A549 (cell line): ENCODE data around the gene UNC13C. TPM values are rescaled to one million over a fixed set of nuclear protein-coding genes. Genes with fewer than 3 reads are reported as not detected.

ENCODE experiments used
- ATAC-seq, 2 experiments: fragments of 200-7000 bp in 1 of 2; fragments of >200 bp in 1 of 2; cut with Nextera tagmentation in 1 of 2; cut with Tn5 transposase in 1 of 2; 3 replicates each; pipeline versions ENCODE4 v1.8.0 to v1.9.1; 2018 to 2020; ENCODE audit warnings: mild to moderate bottlenecking in 1 of 2, moderate library complexity in 1 of 2
- CTCF ChIA-PET: fragments of 300-600 bp; sonication (Branson Sonifier 250); formaldehyde crosslinking; extraction: SDS; loops from one replicate; lab custom pipeline; 2021; ENCODE audit warnings: antibody characterized with exemption, inconsistent platforms; lab: Yijun Ruan, JAX
- POLR2A ChIA-PET: fragments of 350-600 bp; formaldehyde crosslinking; extraction: SDS; loops from one replicate; lab custom pipeline; 2021; ENCODE audit warnings: antibody characterized with exemption, inconsistent platforms; lab: Yijun Ruan, JAX
- DNase-seq, 2 experiments: peaks; one replicate each; pipeline versions ENCODE4 v3.0.0 to v3.0.0-alpha.2; 2011 to 2016; ENCODE audit warnings: low read depth in 1 of 2, low spot score in 1 of 2
- FAIRE-seq: peaks from 2 replicates; lab custom pipeline; 2011; peaks lifted over from hg19 to GRCh38; lab: Jason Lieb, UNC
- H3K27ac ChIP-seq, 2 experiments: fragments of >200 bp; sonication (Bioruptor Twin); formaldehyde crosslinking; 3 replicates each; pipeline ENCODE4 v1.5.1; 2016 to 2017
- H3K4me1 ChIP-seq: fragments of >200 bp; sonication (Bioruptor Twin); formaldehyde crosslinking; 3 replicates; pipeline ENCODE4 v1.6.1; 2016
- H3K4me2 ChIP-seq: fragments of >200 bp; sonication (Bioruptor Twin); formaldehyde crosslinking; 3 replicates; pipeline ENCODE4 v1.6.1; 2016
- H3K4me3 ChIP-seq: fragments of >200 bp; sonication (Bioruptor Twin); formaldehyde crosslinking; 3 replicates; pipeline ENCODE4 v1.5.1; 2016
- H3K9me3 ChIP-seq: fragments of >200 bp; sonication (Bioruptor Twin); formaldehyde crosslinking; 3 replicates; pipeline ENCODE4 v1.6.1; 2016
- CBX8 ChIP-seq: fragments of 200-600 bp; sonication (generic); IDR thresholded peaks from 2 replicates; pipeline ENCODE4 v1.6.1; 2016
- CHD2 ChIP-seq: fragments of 150-350 bp; IDR thresholded peaks from 2 replicates; pipeline ENCODE4 v1.6.1; 2014; ENCODE audit warnings: low read length; ENCODE audit not compliant: partially characterized antibody
- CHD4 ChIP-seq: fragments of 200-600 bp; sonication (generic); IDR thresholded peaks from 2 replicates; pipeline ENCODE4 v1.6.1; 2016; ENCODE audit warnings: antibody characterized with exemption, mild to moderate bottlenecking, borderline replicate concordance
- FOSB ChIP-seq: fragments of 250-450 bp; sonication (Bioruptor Pico); IDR thresholded peaks from 2 replicates; pipeline ENCODE4 v1.5.0; 2020; ENCODE audit warnings: mild to moderate bottlenecking, moderate library complexity
- FOXS1 ChIP-seq: fragments of 250-450 bp; sonication (Bioruptor Pico); IDR thresholded peaks from 2 replicates; pipeline ENCODE4 v1.5.0; 2020; ENCODE audit warnings: mild to moderate bottlenecking, moderate library complexity
- GATA3 ChIP-seq: IDR thresholded peaks from 2 replicates; pipeline ENCODE4 v1.6.1; 2012; ENCODE audit warnings: borderline replicate concordance
- HOXA7 ChIP-seq: fragments of 250-450 bp; sonication (Bioruptor Pico); IDR thresholded peaks from 2 replicates; pipeline ENCODE4 v1.5.0; 2020; ENCODE audit warnings: mild to moderate bottlenecking, moderate library complexity
- HOXB13 ChIP-seq: fragments of 250-450 bp; sonication (Bioruptor Pico); IDR thresholded peaks from 2 replicates; pipeline ENCODE4 v1.5.0; 2020; ENCODE audit warnings: low read depth, mild to moderate bottlenecking, moderate library complexity
- HOXB5 ChIP-seq: fragments of 250-450 bp; sonication (Bioruptor Pico); IDR thresholded peaks from 2 replicates; pipeline ENCODE4 v1.5.0; 2020; ENCODE audit warnings: mild to moderate bottlenecking, moderate library complexity
- JUNB ChIP-seq: fragments of >200 bp; sonication (Bioruptor Twin); formaldehyde crosslinking; IDR thresholded peaks from 2 replicates; pipeline ENCODE4 v1.6.1; 2016
- KDM5A ChIP-seq: fragments of 200-600 bp; sonication (generic); IDR thresholded peaks from 2 replicates; pipeline ENCODE4 v1.6.1; 2016; ENCODE audit warnings: antibody characterized with exemption, mild to moderate bottlenecking
- MAFK ChIP-seq: fragments of 450-650 bp; IDR thresholded peaks from 2 replicates; pipeline ENCODE4 v1.6.1; 2014; ENCODE audit not compliant: partially characterized antibody
- MYC ChIP-seq: IDR thresholded peaks from 2 replicates; pipeline ENCODE4 v1.6.1; 2012; ENCODE audit warnings: mild to moderate bottlenecking, inconsistent platforms, low read length, improper control_type of control experiment, borderline replicate concordance
- NFE2L2 ChIP-seq: fragments of 150-350 bp; conservative IDR thresholded peaks from 2 replicates; pipeline ENCODE4 v1.6.1; 2014; ENCODE audit warnings: low read length
- NPAS2 ChIP-seq: fragments of 250-450 bp; sonication (Bioruptor Pico); IDR thresholded peaks from 2 replicates; pipeline ENCODE4 v1.8.0; 2022; ENCODE audit warnings: mild to moderate bottlenecking, moderate library complexity, borderline replicate concordance
- NR3C1 ChIP-seq: fragments of >200 bp; sonication (Bioruptor Twin); formaldehyde crosslinking; IDR thresholded peaks from 3 replicates; pipeline ENCODE4 v1.6.1; 2017
- PHF8 ChIP-seq: fragments of 200-600 bp; sonication (generic); IDR thresholded peaks from 2 replicates; pipeline ENCODE4 v1.6.1; 2016; ENCODE audit warnings: low read depth, mild to moderate bottlenecking, antibody characterized with exemption, moderate library complexity, borderline replicate concordance
- POLR2A ChIP-seq: IDR thresholded peaks from 2 replicates; pipeline ENCODE4 v1.6.1; 2012; ENCODE audit warnings: mild to moderate bottlenecking, low read length
- POLR2AphosphoS2 ChIP-seq: conservative IDR thresholded peaks from 2 replicates; pipeline ENCODE4 v1.6.1; 2012; ENCODE audit warnings: low read length, improper control_type of control experiment, inconsistent platforms
- RNF2 ChIP-seq: fragments of 200-600 bp; sonication (generic); IDR thresholded peaks from 2 replicates; pipeline ENCODE4 v1.6.1; 2016; ENCODE audit warnings: low read depth, mild to moderate bottlenecking, antibody characterized with exemption, moderate library complexity, borderline replicate concordance
- WGBS: methylation state at CpG from one replicate; pipeline ENCODE4 v1.1.6; 2017; ENCODE audit errors: missing lambda C conversion rate; 5-methylcytosine and 5-hydroxymethylcytosine counted together
- polyA plus RNA-seq, 4 experiments: library from polyadenylated mRNA; depleted of rRNA in 3 of 4; stranded (reverse); fragments of >200 nt; fragmentation: RNase III in 1 of 4; extraction: RNeasy Plus Mini Kit Qiagen cat#74134 plus additional on column Dnase treatment in 1 of 4; gene quantifications; 2 replicates in 3 of 4; 3 replicates in 1 of 4; pipeline ENCODE4 v1.2.3, GENCODE V29; 2011 to 2017
- TF ChIP-seq, protein P1 (sequence below): fragments of 200-600 bp; sonication (generic); IDR thresholded peaks from 2 replicates; pipeline ENCODE4 v1.6.1; 2016; ENCODE audit warnings: antibody characterized with exemption, mild to moderate bottlenecking, moderate library complexity
- TF ChIP-seq, protein P2 (sequence below): fragments of >200 bp; sonication (Bioruptor Twin); formaldehyde crosslinking; IDR thresholded peaks from 3 replicates; pipeline ENCODE4 v1.6.1; 2016

Gene UNC13C
- polyA plus RNA-seq, 2 of the 4 experiments (the other 2 are of a cell fraction): 0.01 to 0.04 TPM

DNA sequence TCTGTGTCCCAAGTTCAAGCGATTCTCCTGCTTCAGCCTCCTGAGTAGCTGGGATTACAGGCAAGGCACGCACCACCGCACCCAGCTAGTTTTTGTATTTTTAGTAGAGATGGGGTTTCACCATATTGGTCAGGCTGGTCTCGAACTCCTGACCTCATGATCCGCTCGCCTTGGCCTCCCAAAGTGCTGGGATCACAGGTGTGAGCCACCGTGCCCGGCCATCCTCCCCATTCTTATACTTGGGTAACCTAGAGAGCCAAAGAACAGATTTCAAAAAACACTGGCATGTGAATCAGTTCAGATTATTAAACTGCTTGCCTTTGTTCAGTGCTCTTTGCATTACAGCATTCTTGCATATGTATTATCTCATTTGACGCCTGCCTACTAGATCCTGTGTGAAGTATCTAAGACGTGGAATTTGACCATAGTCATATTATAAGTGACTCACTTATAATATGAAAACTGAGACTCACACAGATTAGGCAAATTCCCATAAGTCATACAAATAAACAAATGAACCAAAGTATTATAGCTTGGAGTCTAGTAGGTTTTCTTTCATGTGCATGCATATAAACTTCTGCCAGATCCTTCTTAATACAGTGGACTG, 123.5 kb downstream of the UNC13C start:
- H3K4me1 ChIP-seq: no peaks in the 10 kb centered on the region
- CTCF ChIA-PET: no interaction called here
- no peaks in the 10 kb centered on the region for H3K9me3 ChIP-seq
- H3K4me3 ChIP-seq: no peak overlapping the region
- H3K27ac ChIP-seq: no peak overlapping the region
- DNase-seq: no peak
- no peak overlapping the region for H3K4me2 ChIP-seq
- POLR2A ChIA-PET: no interaction called here
- no peak for TF ChIP-seq PHF8
- TF ChIP-seq, all 56 proteins: peak for 0
- WGBS: 35% methylated on average over 10 of the region's 10 CpGs
- ATAC-seq (no peak), FAIRE-seq (no peak)

GRCh38 chr15:54102704-54103103, 124.5 kb downstream of the UNC13C start:
- CTCF ChIA-PET: no interaction called here
- no peak for TF ChIP-seq NPAS2 (CRISPR knock-in tag)
- TF ChIP-seq NFE2L2: no peak
- no peak for TF ChIP-seq FOXS1 (CRISPR knock-in tag)
- TF ChIP-seq CHD4: no peak
- TF ChIP-seq MYC: no peak
- no peak for TF ChIP-seq JUNB
- TF ChIP-seq POLR2A: no peak
- TF ChIP-seq CHD2: no peak
- TF ChIP-seq NR3C1: no peak
- TF ChIP-seq, protein P1, sequence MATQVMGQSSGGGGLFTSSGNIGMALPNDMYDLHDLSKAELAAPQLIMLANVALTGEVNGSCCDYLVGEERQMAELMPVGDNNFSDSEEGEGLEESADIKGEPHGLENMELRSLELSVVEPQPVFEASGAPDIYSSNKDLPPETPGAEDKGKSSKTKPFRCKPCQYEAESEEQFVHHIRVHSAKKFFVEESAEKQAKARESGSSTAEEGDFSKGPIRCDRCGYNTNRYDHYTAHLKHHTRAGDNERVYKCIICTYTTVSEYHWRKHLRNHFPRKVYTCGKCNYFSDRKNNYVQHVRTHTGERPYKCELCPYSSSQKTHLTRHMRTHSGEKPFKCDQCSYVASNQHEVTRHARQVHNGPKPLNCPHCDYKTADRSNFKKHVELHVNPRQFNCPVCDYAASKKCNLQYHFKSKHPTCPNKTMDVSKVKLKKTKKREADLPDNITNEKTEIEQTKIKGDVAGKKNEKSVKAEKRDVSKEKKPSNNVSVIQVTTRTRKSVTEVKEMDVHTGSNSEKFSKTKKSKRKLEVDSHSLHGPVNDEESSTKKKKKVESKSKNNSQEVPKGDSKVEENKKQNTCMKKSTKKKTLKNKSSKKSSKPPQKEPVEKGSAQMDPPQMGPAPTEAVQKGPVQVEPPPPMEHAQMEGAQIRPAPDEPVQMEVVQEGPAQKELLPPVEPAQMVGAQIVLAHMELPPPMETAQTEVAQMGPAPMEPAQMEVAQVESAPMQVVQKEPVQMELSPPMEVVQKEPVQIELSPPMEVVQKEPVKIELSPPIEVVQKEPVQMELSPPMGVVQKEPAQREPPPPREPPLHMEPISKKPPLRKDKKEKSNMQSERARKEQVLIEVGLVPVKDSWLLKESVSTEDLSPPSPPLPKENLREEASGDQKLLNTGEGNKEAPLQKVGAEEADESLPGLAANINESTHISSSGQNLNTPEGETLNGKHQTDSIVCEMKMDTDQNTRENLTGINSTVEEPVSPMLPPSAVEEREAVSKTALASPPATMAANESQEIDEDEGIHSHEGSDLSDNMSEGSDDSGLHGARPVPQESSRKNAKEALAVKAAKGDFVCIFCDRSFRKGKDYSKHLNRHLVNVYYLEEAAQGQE: no peak
- no peak for TF ChIP-seq CBX8
- TF ChIP-seq HOXA7 (CRISPR knock-in tag): no peak
- TF ChIP-seq, protein P2, sequence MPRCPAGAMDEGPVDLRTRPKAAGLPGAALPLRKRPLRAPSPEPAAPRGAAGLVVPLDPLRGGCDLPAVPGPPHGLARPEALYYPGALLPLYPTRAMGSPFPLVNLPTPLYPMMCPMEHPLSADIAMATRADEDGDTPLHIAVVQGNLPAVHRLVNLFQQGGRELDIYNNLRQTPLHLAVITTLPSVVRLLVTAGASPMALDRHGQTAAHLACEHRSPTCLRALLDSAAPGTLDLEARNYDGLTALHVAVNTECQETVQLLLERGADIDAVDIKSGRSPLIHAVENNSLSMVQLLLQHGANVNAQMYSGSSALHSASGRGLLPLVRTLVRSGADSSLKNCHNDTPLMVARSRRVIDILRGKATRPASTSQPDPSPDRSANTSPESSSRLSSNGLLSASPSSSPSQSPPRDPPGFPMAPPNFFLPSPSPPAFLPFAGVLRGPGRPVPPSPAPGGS: no peak
- TF ChIP-seq HOXB13 (CRISPR knock-in tag): no peak
- TF ChIP-seq PHF8: no peak
- H3K4me3 ChIP-seq: no peak overlapping the region
- no peak overlapping the region for H3K4me2 ChIP-seq
- H3K4me1 ChIP-seq: no peaks in the 10 kb centered on the region
- ATAC-seq (no peak), DNase-seq (no peak), FAIRE-seq (no peak)
- no peaks in the 10 kb centered on the region for H3K9me3 ChIP-seq
- 49% methylated on average over 3 of the region's 3 CpGs for whole genome bisulfite sequencing
- POLR2A ChIA-PET: no interaction called here
- no peak overlapping the region for H3K27ac ChIP-seq

DNA sequence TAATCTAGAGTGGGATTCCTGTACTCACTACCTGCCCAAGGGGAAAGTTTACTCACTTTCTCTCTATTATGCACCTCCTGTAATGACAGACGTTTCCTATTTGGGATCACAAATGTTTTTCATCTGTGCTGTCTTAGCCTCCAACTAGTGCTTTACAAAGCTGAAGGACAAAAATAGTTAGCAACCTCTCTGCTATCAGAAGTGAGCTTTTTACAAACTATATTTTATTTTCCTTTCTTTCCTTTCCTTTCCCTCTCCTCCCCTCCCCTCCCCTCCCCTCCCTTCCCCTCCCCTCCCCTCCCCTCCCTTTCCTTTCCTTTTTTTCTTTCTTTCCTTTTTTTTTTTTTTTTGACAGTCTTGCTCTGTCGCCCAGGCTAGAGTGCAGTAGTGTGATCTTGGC, 130.8 kb downstream of the UNC13C start:
- Histone ChIP-seq H3K27ac (no peak overlapping the region), H3K4me3 (no peak overlapping the region)
- CTCF ChIA-PET: no interaction called here
- TF ChIP-seq MAFK (no peak), HOXB13 (CRISPR knock-in tag) (no peak), RNF2 (no peak), POLR2AphosphoS2 (no peak), CHD2 (no peak), GATA3 (no peak), HOXB5 (CRISPR knock-in tag) (no peak), KDM5A (no peak), FOSB (CRISPR knock-in tag) (no peak)
- TF ChIP-seq, protein P2: no peak
- TF ChIP-seq, all 56 proteins: peak for 0
- ATAC-seq: no peak
- 43% methylated on average over 2 of the region's 2 CpGs for WGBS
- FAIRE-seq: no peak
- POLR2A ChIA-PET: no interaction called here
- Histone ChIP-seq H3K9me3 (no peaks in the 10 kb centered on the region), H3K4me1 (no peaks in the 10 kb centered on the region), H3K4me2 (no peak overlapping the region)
- DNase-seq: no peak
